HEK293 (cell line): ENCODE results near the gene KRTAP7-1.

ENCODE experiments used
- CTCF ChIA-PET: fragments of 350-600 bp; formaldehyde crosslinking; extraction: SDS; loops from one replicate; lab custom pipeline; 2021; ENCODE audit warnings: antibody characterized with exemption; lab: Yijun Ruan, JAX
- POLR2A ChIA-PET: fragments of 300-600 bp; formaldehyde crosslinking; extraction: SDS; loops from one replicate; lab custom pipeline; 2020; ENCODE audit warnings: antibody characterized with exemption, inconsistent platforms; lab: Yijun Ruan, JAX
- H3K27ac ChIP-seq: fragments of 200-500 bp; sonication (Bioruptor generic); 2 replicates; pipeline ENCODE4 v1.5.1; 2014; ENCODE audit warnings: low read depth, low read length, control low read depth, inconsistent platforms; ENCODE audit errors: extremely low read depth
- H3K36me3 ChIP-seq, 2 experiments: fragments of 200-500 bp in 1 of 2; sonication (Bioruptor generic) in 1 of 2; 1 replicate in 1 of 2; 2 replicates in 1 of 2; pipeline ENCODE4 v1.5.1; 2014 to 2017; ENCODE audit warnings: inconsistent platforms in 2 of 2, low read length in 2 of 2; ENCODE audit not compliant: control insufficient read depth in 2 of 2, insufficient read depth in 1 of 2
- H3K4me1 ChIP-seq: fragments of 200-500 bp; sonication (Bioruptor generic); 2 replicates; pipeline ENCODE4 v1.5.1; 2014; ENCODE audit warnings: mild to moderate bottlenecking, low read length, inconsistent platforms; ENCODE audit not compliant: control insufficient read depth, insufficient read depth
- H3K4me3 ChIP-seq: 2 replicates; pipeline ENCODE4 v1.5.1; 2011; ENCODE audit warnings: low read depth, mild to moderate bottlenecking, control low read depth, low read length, moderate library complexity
- H3K9me3 ChIP-seq: fragments of 200-500 bp; sonication (Bioruptor generic); 2 replicates; pipeline ENCODE4 v1.5.1; 2014; ENCODE audit warnings: low read depth, low read length, inconsistent platforms; ENCODE audit not compliant: control insufficient read depth, insufficient read depth
- ATF2 ChIP-seq: fragments of 450-650 bp; formaldehyde crosslinking; IDR thresholded peaks from 2 replicates; pipeline ENCODE4 v1.5.1; 2016; ENCODE audit warnings: missing biosample characterization, missing genetic modification characterization, low read depth
- BCL6B ChIP-seq: fragments of 450-650 bp; formaldehyde crosslinking; IDR thresholded peaks from 2 replicates; pipeline ENCODE4 v1.5.1; 2017; ENCODE audit warnings: missing biosample characterization, missing genetic modification characterization
- KLF10 ChIP-seq: fragments of 450-650 bp; IDR thresholded peaks from 2 replicates; pipeline ENCODE4 v1.5.1; 2018; ENCODE audit warnings: missing biosample characterization, mild to moderate bottlenecking, missing genetic modification characterization
- KLF7 ChIP-seq: fragments of 450-650 bp; formaldehyde crosslinking; IDR thresholded peaks from 2 replicates; pipeline ENCODE4 v1.5.1; 2016; ENCODE audit warnings: missing biosample characterization, missing genetic modification characterization, borderline replicate concordance
- SP7 ChIP-seq: fragments of 450-650 bp; formaldehyde crosslinking; IDR thresholded peaks from 2 replicates; pipeline ENCODE4 v1.5.1; 2016; ENCODE audit warnings: missing biosample characterization, missing genetic modification characterization
- ZBTB1 ChIP-seq: fragments of 450-650 bp; formaldehyde crosslinking; IDR thresholded peaks from 2 replicates; pipeline ENCODE4 v1.5.1; 2016; ENCODE audit warnings: missing biosample characterization, missing genetic modification characterization
- ZBTB11 ChIP-seq: fragments of 450-650 bp; formaldehyde crosslinking; conservative IDR thresholded peaks from 2 replicates; pipeline ENCODE4 v1.5.1; 2016; ENCODE audit warnings: low read depth, missing biosample characterization, missing genetic modification characterization
- ZBTB8A ChIP-seq: fragments of 450-650 bp; formaldehyde crosslinking; IDR thresholded peaks from 2 replicates; pipeline ENCODE4 v1.5.1; 2016; ENCODE audit warnings: missing biosample characterization, missing genetic modification characterization
- ZFP3 ChIP-seq: fragments of 450-650 bp; formaldehyde crosslinking; IDR thresholded peaks from 2 replicates; pipeline ENCODE4 v1.5.1; 2016; ENCODE audit warnings: low read depth, missing biosample characterization, missing genetic modification characterization
- ZNF133 ChIP-seq: fragments of 450-650 bp; formaldehyde crosslinking; IDR thresholded peaks from 2 replicates; pipeline ENCODE4 v1.5.1; 2016; ENCODE audit warnings: missing biosample characterization, missing genetic modification characterization
- ZNF146 ChIP-seq: fragments of 450-650 bp; formaldehyde crosslinking; IDR thresholded peaks from 2 replicates; pipeline ENCODE4 v1.5.1; 2016; ENCODE audit warnings: missing biosample characterization, missing genetic modification characterization
- ZNF18 ChIP-seq: fragments of 450-650 bp; formaldehyde crosslinking; IDR thresholded peaks from 2 replicates; pipeline ENCODE4 v1.5.1; 2016; ENCODE audit warnings: missing biosample characterization, missing genetic modification characterization
- ZNF19 ChIP-seq: fragments of 450-650 bp; formaldehyde crosslinking; IDR thresholded peaks from 2 replicates; pipeline ENCODE4; 2016; ENCODE audit warnings: missing biosample characterization, missing genetic modification characterization, low read depth
- ZNF202 ChIP-seq: fragments of 450-650 bp; formaldehyde crosslinking; IDR thresholded peaks from 2 replicates; pipeline ENCODE4 v1.5.1; 2016; ENCODE audit warnings: missing biosample characterization, missing genetic modification characterization, borderline replicate concordance
- ZNF354C ChIP-seq: fragments of 450-650 bp; formaldehyde crosslinking; IDR thresholded peaks from 2 replicates; pipeline ENCODE4 v1.5.1; 2016; ENCODE audit warnings: missing biosample characterization, missing genetic modification characterization, low read depth, borderline replicate concordance
- ZNF394 ChIP-seq: fragments of 450-650 bp; formaldehyde crosslinking; IDR thresholded peaks from 2 replicates; pipeline ENCODE4 v1.5.1; 2016; ENCODE audit warnings: missing biosample characterization, missing genetic modification characterization, mild to moderate bottlenecking, moderate library complexity, borderline replicate concordance
- ZNF426 ChIP-seq: fragments of 450-650 bp; formaldehyde crosslinking; IDR thresholded peaks from 2 replicates; pipeline ENCODE4 v1.5.1; 2017; ENCODE audit warnings: missing biosample characterization, missing genetic modification characterization, mild to moderate bottlenecking, inconsistent platforms, moderate library complexity
- ZNF555 ChIP-seq: fragments of 450-650 bp; formaldehyde crosslinking; conservative IDR thresholded peaks from 2 replicates; pipeline ENCODE4 v1.5.1; 2017; ENCODE audit warnings: missing biosample characterization, mild to moderate bottlenecking, missing genetic modification characterization, inconsistent platforms
- ZNF571 ChIP-seq: fragments of 450-650 bp; formaldehyde crosslinking; IDR thresholded peaks from 2 replicates; pipeline ENCODE4 v1.5.0; 2017; ENCODE audit warnings: missing biosample characterization, missing genetic modification characterization
- ZNF623 ChIP-seq: fragments of 450-650 bp; formaldehyde crosslinking; IDR thresholded peaks from 2 replicates; pipeline ENCODE4 v1.5.1; 2016; ENCODE audit warnings: missing biosample characterization, missing genetic modification characterization
- ZNF639 ChIP-seq: fragments of 450-650 bp; formaldehyde crosslinking; IDR thresholded peaks from 2 replicates; pipeline ENCODE4 v1.5.1; 2016; ENCODE audit warnings: missing biosample characterization, missing genetic modification characterization

The KRTAP7-1 gene

GRCh38 chr21:30818837-30819610 lies 10.5 kb downstream of the KRTAP7-1 start:
- no peaks in the 10 kb centered on the region for H3K4me1 ChIP-seq
- H3K27ac ChIP-seq: no peak overlapping the region
- CTCF ChIA-PET: interaction anchor here (0.7 kb wide), 1 partner anchor 96 kb away, joined by 3 read pairs; no protein-coding TSS in a partner anchor
- no peaks in the 10 kb centered on the region for H3K9me3 ChIP-seq
- no peak overlapping the region for H3K4me3 ChIP-seq
- no peaks in the 10 kb centered on the region for H3K36me3 ChIP-seq
- POLR2A ChIA-PET: no interaction called here
- TF ChIP-seq ATF2 (no peak), SP7 (tag by site-specific recombination) (no peak)

GRCh38 chr21:30813174-30813573 lies 16.4 kb downstream of the KRTAP7-1 start, which contains the start of gene KRTAP8-1:
Gene KRTAP8-1 (minus strand): TSS chr21:30813274. CDS start chr21:30813220, 54 bp downstream.
- H3K27ac ChIP-seq: no peak within 1 kb of the TSS
- H3K9me3 ChIP-seq: no peaks in the 10 kb centered on the region
- POLR2A ChIA-PET: no interaction called here
- H3K4me3 ChIP-seq: no peak within 1 kb of the TSS
- H3K36me3 ChIP-seq: no peaks in the 10 kb centered on the region
- CTCF ChIA-PET: interaction anchor here (0.7 kb wide), 1 partner anchor 768 kb away, joined by 3 read pairs; no protein-coding TSS in a partner anchor
- TF ChIP-seq ZFP3 (tag by site-specific recombination): no peak
- no peak for TF ChIP-seq ZNF639 (tag by site-specific recombination)
- no peak for TF ChIP-seq ZNF571 (tag by site-specific recombination)
- TF ChIP-seq ZNF146: no peak
- TF ChIP-seq ZNF18: no peak
- TF ChIP-seq ZNF133 (tag by site-specific recombination): no peak
- no peak for TF ChIP-seq KLF7 (tag by site-specific recombination)
- no peak for TF ChIP-seq ZBTB1
- TF ChIP-seq KLF10: no peak
- H3K4me1 ChIP-seq: no peaks in the 10 kb centered on the region

GRCh38 chr21:30800605-30801004 lies 29.0 kb downstream of the KRTAP7-1 start:
- ChIA-PET POLR2A (no interaction called here), CTCF (interaction anchor here (0.5 to 0.8 kb wide), 3 partner anchors 344 to 412 kb away, joined by 3 to 6 read pairs (median 3); no protein-coding TSS in a partner anchor)
- no peaks in the 10 kb centered on the region for H3K9me3 ChIP-seq
- no peaks in the 10 kb centered on the region for H3K36me3 ChIP-seq
- no peak overlapping the region for H3K27ac ChIP-seq
- no peak overlapping the region for H3K4me3 ChIP-seq
- H3K4me1 ChIP-seq: no peaks in the 10 kb centered on the region
- no peak for TF ChIP-seq ZNF354C (tag by site-specific recombination)
- no peak for TF ChIP-seq BCL6B (tag by site-specific recombination)
- peak; percentile 67 for TF ChIP-seq ZBTB11
- TF ChIP-seq ZNF19 (tag by site-specific recombination): no peak
- peak; percentile 61 for TF ChIP-seq ZNF555 (tag by site-specific recombination)
- TF ChIP-seq ZNF394 (tag by site-specific recombination): peak; percentile 85; the same call in 1 of the 2 replicates
- 0 out of 2 replicates have a peak, but pooled peaks have one; percentile 41 for TF ChIP-seq ZBTB8A (tag by site-specific recombination)
- TF ChIP-seq ZNF426 (tag by site-specific recombination): peak; percentile 64
- TF ChIP-seq ZNF623 (tag by site-specific recombination): peak; percentile 63
- TF ChIP-seq ZNF202 (tag by site-specific recombination): 0 out of 2 replicates have a peak, but pooled peaks have one; percentile 48
